GM18511 (cell line): ENCODE data around the gene SNN.
A peak's percentile ranks its signal among the peaks of the same experiment; 100 is the strongest.

ENCODE experiments used
- ATAC-seq: cut with Tn5 transposase; IDR thresholded peaks from one replicate; pipeline ENCODE4 v1.9.1; 2021; ENCODE audit warnings: mild to moderate bottlenecking, moderate library complexity; ENCODE audit not compliant: unreplicated experiment

SNN gene

GRCh38 chr16:11667824-11668622 lies at the start of gene SNN:
TSS of gene SNN (plus strand) at chr16:11668455. CDS start at chr16:11676060, 7,605 bp downstream.
- peak; percentile 64 for ATAC-seq

- no peak for ATAC-seq
Observed at GRCh38 chr16:11619327-11619851, 48.9 kb upstream of the SNN start.

- no peak for ATAC-seq
Observed at GRCh38 chr16:11620243-11621003, 47.8 kb upstream of the SNN start.

GRCh38 chr16:11621539-11621919 lies 46.7 kb upstream of the SNN start:
- ATAC-seq, result no peak

- ATAC-seq, result no peak
Observed at GRCh38 chr16:11621920-11622651, 46.2 kb upstream of the SNN start.

- ATAC-seq, result no peak
Observed at GRCh38 chr16:11624205-11624604, 44.0 kb upstream of the SNN start.

GRCh38 chr16:11624636-11625607 lies 43.3 kb upstream of the SNN start:
- no peak for ATAC-seq

GRCh38 chr16:11625769-11626168 lies 42.5 kb upstream of the SNN start:
- ATAC-seq, result no peak

- ATAC-seq, result no peak
Observed at GRCh38 chr16:11626657-11627291, 41.5 kb upstream of the SNN start.

GRCh38 chr16:11627292-11627663 lies 41.0 kb upstream of the SNN start:
- no peak for ATAC-seq

- no peak for ATAC-seq
Observed at GRCh38 chr16:11627822-11628457, 40.3 kb upstream of the SNN start.

- ATAC-seq, result no peak
Observed at GRCh38 chr16:11629071-11630030, 38.9 kb upstream of the SNN start.

GRCh38 chr16:11630046-11630767 lies 38.0 kb upstream of the SNN start:
- ATAC-seq, result no peak

- ATAC-seq, result no peak
Observed at GRCh38 chr16:11630768-11631056, 37.5 kb upstream of the SNN start.

- ATAC-seq, result no peak
Observed at GRCh38 chr16:11631214-11631613, 37.0 kb upstream of the SNN start.

GRCh38 chr16:11632455-11632939 lies 35.8 kb upstream of the SNN start:
- ATAC-seq, result no peak

- no peak for ATAC-seq
Observed at GRCh38 chr16:11633113-11633512, 35.1 kb upstream of the SNN start.

GRCh38 chr16:11634312-11634711 lies 33.9 kb upstream of the SNN start:
- ATAC-seq, result no peak
